MM.1S (cell line): ENCODE measurements around the gene COL4A3.

Experiments
- EZH2 ChIP-seq: fragments of 300-600 bp; sonication (generic); optimal IDR thresholded peaks from 2 replicates; pipeline ENCODE3; 2017; ENCODE audit warnings: low read depth, mild to moderate bottlenecking, antibody characterized with exemption, low read length, mixed read lengths
- TF ChIP-seq, protein P1 (sequence below): fragments of 300-600 bp; sonication (generic); IDR thresholded peaks from 2 replicates; pipeline ENCODE4 v1.5.1; 2016; ENCODE audit warnings: antibody characterized with exemption, low read length, mixed read lengths

DNA sequence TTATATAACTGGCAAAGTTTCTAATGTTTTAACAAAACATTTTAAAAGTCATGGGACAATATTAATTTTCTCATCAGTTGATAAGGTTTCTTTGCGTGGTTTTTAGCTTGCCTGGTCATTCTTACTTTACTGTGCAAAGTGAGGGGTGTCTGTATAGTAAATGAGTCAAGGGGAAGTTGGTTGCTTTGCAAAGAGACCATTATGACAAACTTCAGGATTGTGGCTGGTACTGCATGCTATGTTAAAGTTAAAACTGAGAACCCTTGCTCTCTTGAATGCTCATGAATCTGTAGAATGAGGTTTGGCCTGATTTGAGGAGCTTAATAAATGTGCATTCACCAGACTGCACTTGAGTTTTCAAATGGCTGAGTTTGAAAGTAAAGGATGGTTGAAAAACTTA lies 47.4 kb upstream of the COL4A3 start:
- TF ChIP-seq, protein P1, sequence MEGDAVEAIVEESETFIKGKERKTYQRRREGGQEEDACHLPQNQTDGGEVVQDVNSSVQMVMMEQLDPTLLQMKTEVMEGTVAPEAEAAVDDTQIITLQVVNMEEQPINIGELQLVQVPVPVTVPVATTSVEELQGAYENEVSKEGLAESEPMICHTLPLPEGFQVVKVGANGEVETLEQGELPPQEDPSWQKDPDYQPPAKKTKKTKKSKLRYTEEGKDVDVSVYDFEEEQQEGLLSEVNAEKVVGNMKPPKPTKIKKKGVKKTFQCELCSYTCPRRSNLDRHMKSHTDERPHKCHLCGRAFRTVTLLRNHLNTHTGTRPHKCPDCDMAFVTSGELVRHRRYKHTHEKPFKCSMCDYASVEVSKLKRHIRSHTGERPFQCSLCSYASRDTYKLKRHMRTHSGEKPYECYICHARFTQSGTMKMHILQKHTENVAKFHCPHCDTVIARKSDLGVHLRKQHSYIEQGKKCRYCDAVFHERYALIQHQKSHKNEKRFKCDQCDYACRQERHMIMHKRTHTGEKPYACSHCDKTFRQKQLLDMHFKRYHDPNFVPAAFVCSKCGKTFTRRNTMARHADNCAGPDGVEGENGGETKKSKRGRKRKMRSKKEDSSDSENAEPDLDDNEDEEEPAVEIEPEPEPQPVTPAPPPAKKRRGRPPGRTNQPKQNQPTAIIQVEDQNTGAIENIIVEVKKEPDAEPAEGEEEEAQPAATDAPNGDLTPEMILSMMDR, result no peak
- no peak for TF ChIP-seq EZH2
